HepG2 (cell line): Measurements from ENCODE around the gene HNRNPH3. TPM values are rescaled to one million over a fixed set of nuclear protein-coding genes. Genes with fewer than 3 reads are reported as not detected.

Experiments
- AFF4 ChIP-seq: sonication (generic); formaldehyde crosslinking; IDR thresholded peaks from 2 replicates; pipeline ENCODE4 v1.4.0; 2020; ENCODE audit warnings: missing genetic modification reagents
- CCAR2 ChIP-seq: fragments of 200-400 bp; formaldehyde crosslinking; optimal IDR thresholded peaks from 2 replicates; pipeline ENCODE3; 2018; ENCODE audit warnings: low read depth, mild to moderate bottlenecking, low read length, moderate library complexity
- FOXJ3 ChIP-seq: sonication (generic); formaldehyde crosslinking; IDR thresholded peaks from 2 replicates; pipeline ENCODE4 v1.4.0; 2020; ENCODE audit warnings: missing genetic modification reagents, mild to moderate bottlenecking, borderline replicate concordance
- HNRNPUL1 ChIP-seq: fragments of 200-400 bp; formaldehyde crosslinking; IDR thresholded peaks from 2 replicates; pipeline ENCODE4 v1.6.1; 2017; ENCODE audit warnings: low read depth, mild to moderate bottlenecking, low read length, moderate library complexity
- IKZF5 ChIP-seq: IDR thresholded peaks from 2 replicates; pipeline ENCODE4 v1.6.1; 2018; ENCODE audit warnings: missing genetic modification reagents, mild to moderate bottlenecking, missing compliant biosample characterization
- MTA1 ChIP-seq: sonication (generic); formaldehyde crosslinking; IDR thresholded peaks from 2 replicates; pipeline ENCODE4 v1.4.0; 2020; ENCODE audit warnings: missing genetic modification reagents, mild to moderate bottlenecking, borderline replicate concordance
- PRDM4 ChIP-seq: sonication (generic); formaldehyde crosslinking; IDR thresholded peaks from 2 replicates; pipeline ENCODE4 v1.9.0; 2021; ENCODE audit warnings: missing genetic modification reagents, borderline replicate concordance
- SIN3B ChIP-seq: fragments of 150-350 bp; IDR thresholded peaks from 2 replicates; pipeline ENCODE4 v1.6.1; 2014; ENCODE audit warnings: low read length
- SOX6 ChIP-seq, 2 experiments: fragments of 450-650 bp in 1 of 2; sonication (generic) in 1 of 2; formaldehyde crosslinking in 1 of 2; IDR thresholded peaks; 2 replicates each; pipeline versions ENCODE4 v1.4.0 to v1.6.1; 2017 to 2020; ENCODE audit warnings: antibody characterized with exemption in 1 of 2, mild to moderate bottlenecking in 1 of 2, missing genetic modification reagents in 1 of 2
- STAT6 ChIP-seq: sonication (generic); formaldehyde crosslinking; IDR thresholded peaks from 2 replicates; pipeline ENCODE4 v1.4.0; 2020; ENCODE audit warnings: missing genetic modification reagents, mild to moderate bottlenecking, borderline replicate concordance
- ZNF333 ChIP-seq: sonication (generic); formaldehyde crosslinking; IDR thresholded peaks from 2 replicates; pipeline ENCODE4 v1.4.0; 2020; ENCODE audit warnings: mild to moderate bottlenecking, missing genetic modification reagents, borderline replicate concordance
- ZNF441 ChIP-seq: sonication (generic); formaldehyde crosslinking; IDR thresholded peaks from 2 replicates; pipeline ENCODE4 v1.7.0; 2021; ENCODE audit warnings: missing genetic modification reagents, borderline replicate concordance
- ZSCAN20 ChIP-seq: sonication (generic); formaldehyde crosslinking; IDR thresholded peaks from 2 replicates; pipeline ENCODE4 v1.4.0; 2020; ENCODE audit warnings: missing genetic modification reagents, mild to moderate bottlenecking, borderline replicate concordance
- polyA plus RNA-seq, 8 experiments: library from polyadenylated mRNA; depleted of rRNA in 3 of 8; stranded (reverse) in 7 of 8; unstranded in 1 of 8; fragments of >200 nt; fragmentation: Illumina TruSeq in 4 of 8; extraction: Trizol in 4 of 8; gene quantifications; 2 replicates each; pipeline versions ENCODE4 v1.2.1 to v1.2.3, GENCODE V29; 2011 to 2016; ENCODE audit warnings: low read depth in 4 of 8, missing spikeins in 1 of 8, mixed read lengths in 1 of 8; ENCODE audit not compliant: insufficient read depth in 1 of 8
- total RNA-seq, 5 experiments: library from RNA; depleted of rRNA; stranded (reverse); fragments of >200 nt; fragmentation: Illumina TruSeq; extraction: Trizol; gene quantifications; 2 replicates each; pipeline ENCODE4 v1.2.3, GENCODE V29; 2016; ENCODE audit warnings: low read depth in 1 of 5

The HNRNPH3 gene
- total and polyA plus RNA-seq, 2 of the 13 experiments (the other 11 are each of a cell fraction or from before 2014, with no cell fraction given): 46.0 to 47.7 TPM

- no peak for TF ChIP-seq AFF4 (CRISPR knock-in tag)
- 0 out of 2 replicates have a peak, but pooled peaks have one; percentile 13 for TF ChIP-seq HNRNPUL1
- peak; percentile 10; the same call in 1 of the 2 replicates for TF ChIP-seq MTA1
- TF ChIP-seq SIN3B: no peak; the same call in 1 of the 2 replicates
- peak; percentile 76 for TF ChIP-seq ZNF441
- no peak for TF ChIP-seq CCAR2
- peak; percentile 95 for TF ChIP-seq IKZF5 (CRISPR knock-in tag)
- peak; percentile 69 for TF ChIP-seq FOXJ3 (CRISPR knock-in tag)
- TF ChIP-seq ZNF333: no peak; the same call in 1 of the 2 replicates
- TF ChIP-seq PRDM4 (CRISPR knock-in tag): peak; percentile 74; the same call in 1 of the 2 replicates
- 0 out of 2 replicates have a peak, but pooled peaks have one; percentile 72 for TF ChIP-seq STAT6 (CRISPR knock-in tag)
- TF ChIP-seq SOX6 (IDR thresholded peaks at IDR 0.05): no peak
- peak; percentile 68 for TF ChIP-seq SOX6 (CRISPR knock-in tag; IDR thresholded peaks at IDR 0.05)
- peak; percentile 40; the same call in 1 of the 2 replicates for TF ChIP-seq ZSCAN20 (CRISPR knock-in tag)
Observed at GRCh38 chr10:68331455-68332258, at the start of gene HNRNPH3 (continued).
